HG02759 (cell line): ENCODE data around the gene OSM.
A peak's percentile ranks its signal among the peaks of the same experiment; 100 is the strongest.

ENCODE experiments used
- ATAC-seq: cut with Tn5 transposase; IDR thresholded peaks from one replicate; pipeline ENCODE4 v1.9.1; 2021; ENCODE audit warnings: mild to moderate bottlenecking, moderate library complexity; ENCODE audit not compliant: unreplicated experiment

Gene OSM

DNA sequence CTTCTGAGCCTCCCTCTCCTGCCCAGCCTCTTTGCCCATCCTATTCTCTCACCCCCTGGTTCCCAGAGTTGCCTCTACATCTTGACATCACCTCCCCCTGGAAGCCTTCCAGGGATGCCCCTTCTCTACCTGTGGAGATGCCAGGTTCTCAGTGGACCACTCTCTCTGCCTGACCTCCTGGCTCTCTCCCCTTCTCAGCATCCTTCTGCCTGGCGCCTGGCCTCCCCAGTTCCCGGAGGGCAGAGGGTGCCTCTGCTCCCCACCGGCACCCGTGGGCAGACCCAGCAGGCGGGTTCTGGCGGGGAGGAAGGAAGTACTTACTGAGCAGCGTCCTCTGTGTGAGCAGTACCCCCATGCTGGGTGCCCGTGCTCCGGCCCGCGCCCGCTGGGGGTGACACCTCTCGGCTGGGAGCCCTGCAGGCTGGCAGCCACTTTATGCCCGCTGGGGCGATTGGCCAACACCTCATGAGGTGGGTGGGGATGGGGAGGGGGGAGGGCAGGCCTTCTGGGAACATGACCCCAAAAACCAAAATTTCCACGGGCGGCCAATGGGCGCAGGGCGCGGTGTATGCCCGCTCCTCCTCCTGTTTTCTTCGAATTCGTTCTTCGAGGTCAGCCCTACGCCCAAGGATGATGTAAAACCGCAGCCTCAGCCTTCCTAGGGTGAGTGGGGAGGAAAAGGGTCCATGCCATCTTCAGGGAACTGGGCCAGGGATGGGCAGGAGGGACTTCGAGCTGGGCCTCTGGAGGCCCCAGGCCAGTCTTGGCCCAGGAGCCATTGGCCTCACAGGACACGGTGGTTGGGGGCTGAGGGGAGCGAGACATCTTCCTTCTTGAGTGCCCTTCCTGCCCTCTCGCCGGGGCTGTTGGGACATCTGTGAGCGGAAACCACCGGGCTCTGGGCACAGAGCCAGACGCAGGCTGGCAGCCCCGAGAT is at the start of gene OSM:
Gene OSM (minus strand): TSS at position 407 of the 937 bp plus-strand sequence. CDS start 52 bp downstream, at position 355.
- peak; percentile 21 for ATAC-seq

DNA sequence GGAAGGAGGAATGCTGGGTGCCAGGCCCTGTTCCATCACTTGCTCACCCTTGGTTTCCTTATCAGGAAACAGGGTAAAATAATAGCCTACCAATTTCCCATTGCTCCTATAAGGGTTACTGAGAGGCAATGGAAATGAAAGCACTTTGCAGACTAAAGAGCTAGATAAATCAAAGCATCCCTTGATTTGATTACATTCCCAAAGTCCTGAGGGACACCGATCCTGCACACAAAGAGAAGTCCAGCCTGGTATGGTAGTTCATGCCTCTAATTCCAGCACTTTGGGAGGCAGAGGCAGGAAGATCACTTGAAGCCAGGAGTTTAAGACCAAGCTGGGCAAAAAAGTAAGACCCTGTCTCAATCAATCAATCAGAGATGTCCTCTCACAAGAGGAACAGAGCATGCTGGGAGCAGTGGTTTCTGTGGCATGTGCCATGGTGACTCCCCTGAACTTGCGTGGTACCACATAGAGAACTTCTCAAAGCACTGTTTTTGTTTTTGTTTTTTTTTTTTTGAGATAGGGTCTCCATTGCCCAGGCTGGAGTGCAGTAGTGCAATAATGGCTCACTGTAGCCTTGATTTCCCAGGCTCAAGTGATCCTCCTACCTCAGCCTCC is 49.4 kb upstream of the OSM start:
- no peak for ATAC-seq

DNA sequence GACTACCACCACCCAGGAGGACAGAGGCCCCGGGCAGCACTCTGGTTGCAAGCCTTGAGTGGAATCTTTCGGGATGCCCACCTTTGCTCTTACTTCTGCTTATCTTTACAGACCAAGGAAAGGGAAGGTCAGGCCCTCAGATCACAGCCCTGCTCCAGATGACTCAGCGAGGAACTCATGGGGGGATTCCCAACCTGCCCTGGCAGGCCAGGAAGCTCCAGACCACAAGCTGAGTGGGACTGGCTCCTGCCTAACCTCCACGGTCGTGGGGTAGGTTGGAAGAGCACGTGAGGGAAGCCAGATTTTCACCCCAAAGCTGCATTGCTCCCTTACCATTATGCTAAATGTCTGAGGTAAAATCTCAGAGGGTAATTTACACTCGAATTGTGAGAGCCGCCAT is 48.3 kb upstream of the OSM start:
- peak; percentile 34 for ATAC-seq

DNA sequence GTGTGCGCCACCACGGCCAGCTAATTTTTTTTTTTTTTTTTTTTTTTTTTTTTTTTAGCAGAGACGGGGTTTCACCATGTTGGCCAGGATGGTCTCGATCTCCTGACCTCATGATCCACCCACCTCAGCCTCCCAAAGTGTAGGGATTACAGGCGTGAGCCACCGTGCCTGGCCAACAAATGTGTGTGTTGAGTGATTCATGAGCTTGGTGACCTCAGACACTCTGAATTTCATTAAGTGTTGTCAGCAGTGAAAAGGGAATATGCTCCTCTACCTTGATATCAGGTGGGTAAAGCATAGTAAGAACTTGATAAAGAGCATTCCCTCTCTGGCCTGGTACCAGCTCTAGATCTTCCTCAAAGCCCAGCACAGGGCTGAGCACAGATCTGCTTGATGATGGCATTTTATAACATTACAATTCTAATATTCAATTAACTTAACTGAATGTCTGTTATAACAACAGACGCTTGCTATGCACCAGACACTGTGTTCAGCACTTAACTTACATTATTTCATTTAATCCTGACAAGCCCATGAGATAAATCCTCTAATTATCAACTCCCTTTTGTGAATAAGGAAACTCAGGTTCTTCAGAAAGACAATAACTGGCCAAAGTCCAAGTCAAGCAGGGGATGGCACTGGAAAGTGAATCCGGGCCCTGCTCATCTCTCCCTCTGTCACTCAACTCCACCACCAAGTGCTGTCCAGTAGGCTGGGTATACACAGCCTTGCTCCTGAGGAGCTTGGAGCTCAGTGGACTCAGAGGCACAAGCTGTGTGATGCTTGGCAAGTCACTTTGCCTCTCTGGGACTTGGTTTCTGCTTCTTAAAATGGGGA is 47.1 kb upstream of the OSM start:
- ATAC-seq = no peak

DNA sequence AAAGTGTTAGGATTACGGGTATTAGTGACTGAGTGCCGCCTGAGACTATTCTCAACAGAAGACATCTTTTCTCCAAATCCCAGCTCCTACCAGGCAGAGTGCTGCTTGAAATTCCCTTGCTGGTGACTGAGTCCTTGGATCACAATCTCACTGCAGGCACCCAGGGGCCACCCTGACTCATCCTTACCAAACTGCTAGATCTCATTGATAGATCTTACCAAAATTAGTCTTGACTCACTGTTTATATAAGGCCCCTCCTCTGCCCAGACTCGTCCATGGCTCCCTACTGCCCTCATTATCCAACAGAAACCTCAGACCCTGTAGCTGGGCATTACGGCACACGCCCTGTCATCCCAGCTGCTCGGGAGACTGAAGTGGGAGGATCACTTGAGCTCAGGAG is 45.4 kb upstream of the OSM start:
- no peak for ATAC-seq

DNA sequence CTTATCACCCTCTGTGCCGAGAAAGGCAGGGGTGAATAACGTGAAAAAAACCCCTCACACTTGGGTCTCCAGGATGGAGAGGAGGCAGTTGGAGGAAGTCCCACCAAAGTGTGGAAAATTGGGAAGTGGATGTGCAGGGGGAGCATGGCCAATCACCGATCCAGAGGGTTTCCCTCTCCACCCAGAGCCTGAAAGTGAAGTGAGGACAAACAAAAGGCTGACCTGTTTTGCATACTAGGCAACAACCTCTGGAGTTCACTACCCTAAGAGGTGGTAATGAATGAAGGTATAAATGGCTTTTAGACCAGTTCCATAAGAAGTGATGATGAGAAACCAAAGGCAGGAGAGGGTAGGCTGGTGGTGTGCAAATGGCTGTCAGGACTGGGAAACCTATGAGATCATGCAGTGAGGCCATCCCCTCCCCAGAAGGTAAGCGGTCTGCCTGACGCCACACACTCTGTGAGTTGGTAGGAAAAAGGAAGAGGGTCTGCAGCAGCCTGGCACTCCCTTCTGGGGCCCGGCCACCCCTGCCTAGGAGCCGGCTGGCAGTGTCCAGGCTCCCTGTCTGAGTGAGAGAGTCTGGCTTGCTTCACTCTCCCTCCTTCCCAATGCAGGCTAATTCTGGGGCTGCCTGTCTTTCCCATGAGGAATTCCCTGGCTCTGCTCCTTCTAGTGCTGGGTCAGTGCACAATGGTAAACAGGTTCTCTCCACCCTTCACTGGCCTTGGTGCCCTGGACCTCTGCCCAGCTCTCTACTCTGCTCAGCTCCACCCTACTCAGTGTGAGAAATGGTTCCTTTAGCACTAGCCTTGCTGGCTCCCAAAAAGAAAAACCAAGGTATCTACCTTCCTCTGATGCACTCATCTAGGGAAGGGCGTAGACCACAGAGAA is 44.5 kb upstream of the OSM start:
- ATAC-seq = no peak

DNA sequence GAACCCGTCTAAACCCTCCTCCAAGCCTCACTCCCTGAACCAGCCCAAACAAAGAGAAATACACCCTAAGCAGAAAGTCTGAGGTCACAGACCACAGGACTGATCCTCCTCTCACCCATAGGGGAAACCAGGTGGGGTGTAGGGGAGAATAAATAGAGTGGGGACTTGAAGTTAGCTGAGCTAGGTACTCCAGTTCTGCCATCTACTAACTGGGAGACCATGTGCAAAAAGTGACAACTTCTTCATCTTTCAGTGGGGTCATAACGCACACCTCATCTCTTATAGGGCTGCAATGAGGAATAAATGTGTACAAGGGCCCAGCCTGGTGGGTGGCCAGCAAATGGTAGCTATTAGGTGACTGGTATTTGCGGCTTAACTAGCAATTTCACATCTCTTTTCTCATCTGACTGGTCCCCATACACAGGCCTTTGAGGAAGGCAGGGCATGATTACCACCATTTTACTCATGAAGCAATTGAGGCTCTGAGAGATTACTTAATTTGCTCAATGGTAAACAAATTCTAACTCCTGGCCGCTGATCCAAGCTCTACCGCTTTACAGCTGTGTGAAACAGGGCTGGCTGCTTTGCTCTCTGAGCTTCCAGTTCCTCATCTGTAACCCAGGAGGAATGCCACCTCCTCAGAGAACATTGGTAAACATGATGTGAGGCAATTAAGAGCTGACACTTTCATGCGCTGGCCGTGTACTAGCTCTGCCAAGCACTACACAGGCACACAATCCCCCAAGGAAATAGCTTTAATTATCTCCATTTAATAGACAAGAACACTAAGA is 43.5 kb upstream of the OSM start:
- ATAC-seq = peak; percentile 42

GRCh38 chr22:30308518-30309230 is 42.0 kb upstream of the OSM start:
- ATAC-seq = peak; percentile 36

DNA sequence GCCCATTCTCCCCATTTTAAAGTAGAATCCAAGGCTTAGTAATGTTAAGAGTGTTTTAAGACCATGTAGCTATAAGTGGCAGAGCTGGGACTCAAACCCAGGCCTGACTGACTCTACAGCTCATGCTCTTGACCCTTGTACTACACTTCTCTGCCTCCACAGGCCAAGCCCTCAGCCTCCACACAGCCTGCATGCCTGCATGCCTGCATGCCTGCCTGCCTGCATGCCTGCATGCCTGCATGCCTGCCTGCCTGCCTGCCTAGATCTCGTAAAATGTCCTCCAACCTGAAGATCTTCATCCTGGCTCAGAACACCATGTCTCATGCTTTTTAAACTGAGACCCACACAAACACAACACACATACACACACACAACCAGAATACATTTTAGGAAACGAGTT is 41.4 kb upstream of the OSM start:
- no peak for ATAC-seq

DNA sequence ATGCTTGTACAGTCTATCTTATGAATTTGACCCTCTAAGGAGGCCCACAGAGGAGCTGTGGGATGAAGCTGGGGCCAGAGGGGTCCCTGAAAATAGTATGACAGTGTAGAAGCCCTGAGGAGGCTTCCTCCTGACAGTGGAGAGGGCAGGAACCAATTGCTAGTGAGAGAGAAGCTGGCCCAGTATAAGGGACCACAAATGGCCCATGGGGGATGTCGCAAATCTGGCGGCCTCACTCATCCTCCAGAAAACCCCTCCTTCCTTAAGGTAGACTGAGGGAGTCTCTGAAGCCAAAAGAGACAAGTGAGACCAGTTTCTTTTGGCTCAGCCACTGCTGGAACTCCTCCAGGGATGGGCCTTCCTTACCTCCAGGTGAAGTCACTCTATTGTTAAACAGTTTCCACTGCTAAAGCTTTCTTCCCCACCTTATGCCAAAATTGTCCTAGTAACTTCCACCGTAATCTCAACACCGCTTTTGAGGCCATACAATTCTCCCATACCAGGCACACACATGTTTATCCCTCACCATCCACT is 40.5 kb upstream of the OSM start:
- no peak for ATAC-seq

DNA sequence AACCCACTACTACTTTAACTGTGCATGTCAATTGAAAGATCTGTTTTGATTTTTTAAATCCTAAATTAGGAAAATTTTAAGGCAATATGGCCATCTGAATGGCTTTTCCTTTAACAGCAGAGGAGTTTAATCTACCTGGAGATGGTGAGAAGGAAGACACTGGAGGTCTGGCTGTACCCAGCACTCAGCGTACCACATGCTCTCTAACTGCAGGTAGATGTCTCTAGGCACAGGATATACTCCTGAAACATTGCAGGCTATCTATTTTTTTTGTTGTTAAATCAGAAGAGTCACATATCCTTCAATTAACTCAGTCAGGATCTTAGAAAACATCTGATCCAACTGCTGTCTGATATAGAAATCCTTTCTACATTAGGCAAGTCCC is 40.0 kb upstream of the OSM start:
- no peak for ATAC-seq

- no peak for ATAC-seq
Observed at GRCh38 chr22:30305906-30306626, 39.4 kb upstream of the OSM start.

- ATAC-seq = peak; percentile 41
Observed at GRCh38 chr22:30305519-30305905, 38.9 kb upstream of the OSM start.

DNA sequence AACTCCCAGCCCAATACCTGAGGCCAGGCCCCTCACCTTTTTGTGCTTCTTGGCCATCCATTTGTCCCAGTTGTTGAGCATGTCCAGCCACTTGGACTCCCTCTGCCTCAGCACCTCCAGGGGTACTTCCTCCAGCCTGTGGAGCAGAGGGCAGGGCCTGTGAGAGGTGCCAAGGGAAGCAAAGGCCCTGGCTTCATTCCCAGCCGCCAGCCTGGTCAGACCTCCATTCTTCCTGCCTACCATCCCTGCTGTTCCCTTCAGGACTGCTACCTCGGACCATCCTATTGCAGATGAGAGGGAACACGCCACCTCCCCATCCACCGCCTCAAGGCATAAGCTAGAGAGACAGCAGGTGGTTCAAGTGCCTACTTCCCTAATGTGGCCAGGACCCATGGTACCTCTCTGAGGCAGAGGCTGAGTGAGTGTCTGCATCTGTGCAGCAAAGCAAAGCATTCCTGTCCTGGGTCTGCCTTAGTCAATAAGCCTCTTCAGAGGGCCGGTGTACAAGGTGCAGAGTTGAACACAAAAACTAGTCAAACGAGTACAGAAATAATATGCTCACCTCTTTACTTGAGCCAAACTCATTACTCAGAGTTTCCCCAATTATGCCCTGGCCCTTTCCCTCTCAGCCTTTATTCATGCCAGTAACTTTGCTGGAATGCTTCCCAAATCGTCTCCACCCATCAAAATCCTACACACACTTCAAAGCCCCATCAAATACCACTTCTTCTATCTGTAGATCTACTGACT is 38.0 kb upstream of the OSM start:
- ATAC-seq = no peak

- ATAC-seq = no peak
Observed at GRCh38 chr22:30302810-30303138, 36.1 kb upstream of the OSM start.

DNA sequence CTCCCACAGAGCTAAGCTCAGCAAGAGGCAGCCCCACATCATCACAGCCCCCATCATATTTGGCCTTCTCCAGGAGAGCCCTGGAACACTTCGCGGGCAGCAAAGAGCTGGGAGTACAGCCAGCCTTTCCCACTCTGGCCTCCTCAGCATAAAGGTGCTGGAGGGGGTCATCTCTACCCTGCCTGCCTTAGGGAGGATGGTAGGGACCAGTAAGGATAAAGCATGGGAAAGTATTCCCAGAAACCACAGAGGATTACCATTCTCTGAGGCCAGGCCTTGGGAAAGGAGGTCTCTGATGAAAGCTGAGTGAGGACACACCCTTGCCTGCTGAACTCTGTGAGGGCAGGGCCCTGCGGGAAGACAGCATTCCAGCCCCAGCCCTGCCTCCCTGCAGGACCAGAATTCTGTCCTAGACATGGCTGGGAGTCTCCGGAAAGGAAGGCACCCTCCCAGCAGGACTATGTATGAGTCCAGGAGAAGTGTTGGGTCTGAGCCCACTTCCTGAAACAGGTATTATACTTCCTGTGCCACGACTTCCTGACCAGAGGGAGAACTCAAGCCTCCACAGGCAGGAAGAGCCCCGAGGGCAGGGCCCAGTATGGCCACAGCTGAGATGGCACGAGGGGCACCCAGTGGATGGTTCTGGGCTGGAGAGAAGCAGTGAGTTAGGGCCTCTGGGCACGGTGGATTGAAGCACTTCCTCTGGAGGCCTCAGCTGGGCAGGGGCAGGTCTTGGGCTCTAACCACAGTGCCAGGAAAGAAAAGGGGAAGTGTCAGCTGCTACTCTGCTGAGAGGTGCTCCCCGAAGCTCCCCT is 35.6 kb upstream of the OSM start:
- no peak for ATAC-seq

- ATAC-seq = no peak
Observed at GRCh38 chr22:30299322-30299721, 32.7 kb upstream of the OSM start.
